Spinal cord (tissue), 10 donors: Measurements from ENCODE around the gene ING5. TPM values are rescaled to one million over a fixed set of nuclear protein-coding genes. Genes with fewer than 3 reads are reported as not detected.

Source experiments
- DNase-seq, 6 donors: peaks; one replicate each; pipeline versions ENCODE4 v3.0.0 to v3.0.0-alpha.2; 2013 to 2015; ENCODE audit warnings: low spot score in 6 of 6, low read depth in 4 of 6
- H3K27ac ChIP-seq: one replicate; pipeline ENCODE4 v1.5.1; 2013; ENCODE audit warnings: low read depth, low read length, control low read depth
- H3K27me3 ChIP-seq: one replicate; pipeline ENCODE4 v1.6.1; 2013; ENCODE audit warnings: low read length; ENCODE audit not compliant: control insufficient read depth, insufficient read depth
- H3K36me3 ChIP-seq: one replicate; pipeline ENCODE4 v1.6.1; 2013; ENCODE audit warnings: low read length; ENCODE audit not compliant: control insufficient read depth, insufficient read depth
- H3K4me1 ChIP-seq: one replicate; pipeline ENCODE4 v1.6.1; 2013; ENCODE audit warnings: low read length; ENCODE audit not compliant: control insufficient read depth, insufficient read depth
- H3K4me3 ChIP-seq: one replicate; pipeline ENCODE4 v1.5.1; 2013; ENCODE audit warnings: low read depth, low read length, control low read depth
- H3K9me3 ChIP-seq: one replicate; pipeline ENCODE4 v1.6.1; 2013; ENCODE audit warnings: low read length; ENCODE audit not compliant: control insufficient read depth, insufficient read depth
- WGBS: methylation state at CpG from one replicate; pipeline ENCODE4 v1.1.5; 2013; ENCODE audit warnings: missing lambda C conversion rate; ENCODE audit not compliant: insufficient coverage; 5-methylcytosine and 5-hydroxymethylcytosine counted together
- polyA plus RNA-seq, 2 donors: library from polyadenylated mRNA; unstranded; fragments of 120-200 nt; gene quantifications; one replicate each; pipeline ENCODE4 v1.2.1, GENCODE V29; 2013; ENCODE audit not compliant: insufficient read length in 2 of 2
- total RNA-seq, 2 donors: library from RNA; depleted of rRNA in 1 of 2; stranded (reverse); fragments of 120-200 nt in 1 of 2; fragments of >200 nt in 1 of 2; gene quantifications; one replicate each; pipeline versions ENCODE4 v1.2.3 to v1.2.4, GENCODE V29; 2013 to 2014
- donor health status: healthy.

Gene ING5
- total and polyA plus RNA-seq, 4 donors: 29.9 to 51.2 (median 35.8) TPM

DNA sequence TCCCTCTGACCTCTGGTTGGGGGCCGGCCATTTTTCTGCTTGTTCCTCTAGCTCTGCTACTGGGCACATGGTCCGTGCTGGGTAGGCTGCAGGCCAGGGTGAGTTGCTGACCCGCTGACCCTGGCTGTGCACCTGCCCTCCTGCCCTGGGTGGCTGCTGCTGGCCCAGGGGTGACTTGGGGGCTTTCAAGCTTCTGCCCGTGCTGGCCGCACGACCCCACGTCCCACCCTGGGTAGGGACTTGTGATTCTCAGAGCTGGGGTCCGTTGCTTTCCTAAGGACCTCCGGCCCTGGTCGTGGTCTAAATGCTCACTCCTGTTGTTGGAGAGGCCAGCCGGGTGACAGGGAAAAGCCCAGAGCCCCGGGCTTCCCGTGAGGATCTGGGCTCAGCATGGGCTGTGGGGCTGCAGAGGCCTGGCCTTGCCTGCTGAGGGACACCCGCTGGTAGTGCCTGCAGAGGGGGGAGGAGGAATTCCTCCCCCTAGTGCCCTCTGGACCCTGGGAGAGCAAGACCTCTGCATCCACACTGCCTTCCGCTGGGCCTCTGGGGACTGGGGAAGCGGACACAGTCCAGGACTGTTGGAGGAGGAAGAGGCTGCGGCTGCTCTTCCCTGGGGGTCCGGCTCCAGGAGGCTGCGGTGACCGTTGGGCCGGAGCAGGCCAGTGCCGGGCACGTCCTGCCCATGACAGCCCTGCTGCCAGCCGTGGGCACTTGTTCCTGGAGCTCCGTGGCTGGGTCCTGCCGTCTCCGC lies 68.5 kb downstream of the ING5 start:
- Histone ChIP-seq H3K27ac (no peak overlapping the region), H3K4me3 (no peak overlapping the region), H3K4me1 (peaks cover 17% of the 10 kb centered on the region), H3K27me3 (no peaks in the 10 kb centered on the region), H3K36me3 (peaks cover 40% of the 10 kb centered on the region), H3K9me3 (no peaks in the 10 kb centered on the region)
- no peak for DNase-seq
- WGBS: 63% methylated on average over 26 of the region's 27 CpGs

DNA sequence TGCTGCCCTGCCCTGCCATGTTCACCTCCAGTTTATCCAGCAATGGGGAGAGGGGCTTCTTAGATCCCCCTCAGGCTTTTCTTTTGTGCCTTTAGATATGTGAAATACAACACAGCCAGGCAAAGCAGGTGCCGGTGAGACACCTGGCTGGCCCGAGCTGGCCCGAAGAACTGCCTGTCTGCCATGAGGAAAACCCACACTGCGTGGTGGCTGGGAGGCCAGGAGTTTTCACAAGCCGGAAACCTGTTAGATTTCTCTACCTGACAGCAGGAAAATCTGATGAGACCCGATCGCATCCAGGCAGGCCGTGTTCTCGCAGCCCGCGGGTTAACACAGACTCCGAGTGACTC lies 69.1 kb downstream of the ING5 start:
- H3K27ac ChIP-seq: no peak overlapping the region
- peaks cover 19% of the 10 kb centered on the region for H3K4me1 ChIP-seq
- no peak overlapping the region for H3K4me3 ChIP-seq
- H3K27me3 ChIP-seq: no peaks in the 10 kb centered on the region
- 94% methylated on average over 12 of the region's 12 CpGs for WGBS
- no peak for DNase-seq
- no peaks in the 10 kb centered on the region for H3K9me3 ChIP-seq
- peaks cover 40% of the 10 kb centered on the region for H3K36me3 ChIP-seq

DNA sequence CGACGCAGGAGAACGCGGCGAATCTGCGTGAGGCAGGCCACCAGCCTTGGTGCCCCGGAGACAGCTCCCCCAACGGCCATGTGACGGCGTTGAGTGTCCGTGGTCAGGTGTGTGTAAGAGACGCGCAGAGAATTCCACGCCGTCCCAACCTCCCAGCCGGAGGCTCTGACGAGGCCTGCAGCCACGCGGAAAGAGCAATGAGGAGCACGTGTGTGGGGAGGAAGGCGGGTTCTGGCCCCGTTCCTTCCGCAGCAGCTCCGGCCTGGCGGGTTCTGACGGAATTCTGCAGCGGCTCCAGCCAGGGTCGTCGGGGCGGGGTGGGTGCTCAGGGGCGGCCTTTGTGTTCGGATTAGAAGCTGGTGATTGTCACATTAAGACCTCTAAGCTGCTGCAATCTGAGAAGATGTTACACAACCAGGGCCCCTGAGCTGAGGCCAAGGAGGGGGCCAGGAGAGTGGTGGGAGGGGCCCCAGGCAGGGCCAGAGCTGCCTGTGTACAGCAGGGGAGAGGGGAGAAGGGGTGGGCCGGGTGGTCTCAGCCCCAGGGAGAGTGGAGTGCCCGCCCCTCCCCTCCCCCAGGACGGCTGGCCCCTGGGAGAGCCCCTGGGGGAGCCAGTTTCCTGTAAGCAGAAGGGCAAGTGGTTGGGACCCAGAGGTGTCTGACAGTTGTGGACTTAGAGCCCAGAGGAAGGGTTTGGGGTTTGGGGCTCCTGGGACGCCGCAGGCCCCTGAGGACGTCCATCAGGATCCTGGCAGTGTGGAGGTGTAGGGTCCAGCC lies 69.6 kb downstream of the ING5 start:
- peaks cover 40% of the 10 kb centered on the region for H3K36me3 ChIP-seq
- no peak overlapping the region for H3K27ac ChIP-seq
- H3K4me1 ChIP-seq: peaks cover 20% of the 10 kb centered on the region
- no peak overlapping the region for H3K4me3 ChIP-seq
- H3K27me3 ChIP-seq: no peaks in the 10 kb centered on the region
- WGBS: 70% methylated on average over 35 of the region's 38 CpGs
- H3K9me3 ChIP-seq: no peaks in the 10 kb centered on the region
- no peak for DNase-seq

DNA sequence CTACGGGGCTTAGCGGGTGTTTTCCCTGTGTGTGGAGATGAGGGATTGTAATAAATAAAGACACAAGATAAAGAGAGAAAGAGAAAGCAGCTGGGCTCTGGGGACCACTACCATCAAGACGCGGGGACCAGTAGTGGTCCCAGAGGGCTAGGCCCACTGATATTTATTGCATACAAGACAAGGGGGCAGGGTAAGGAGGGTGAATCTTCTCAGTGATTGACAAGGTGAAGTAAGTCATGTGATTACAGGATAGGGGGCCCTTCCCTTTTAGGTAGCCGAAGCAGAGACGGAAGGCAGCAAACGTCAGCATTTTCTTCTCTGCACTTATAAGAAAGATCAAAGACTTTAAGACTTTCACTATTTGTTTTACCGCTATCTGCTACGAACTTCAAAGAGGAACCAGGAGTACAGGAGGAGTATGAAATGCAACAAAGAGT lies 70.2 kb downstream of the ING5 start:
- 74% methylated on average over 4 of the region's 9 CpGs for WGBS
- H3K4me3 ChIP-seq: no peak overlapping the region
- DNase-seq: peak in 1 of 6 donors; percentile 11
- no peaks in the 10 kb centered on the region for H3K9me3 ChIP-seq
- H3K27ac ChIP-seq: no peak overlapping the region
- H3K27me3 ChIP-seq: no peaks in the 10 kb centered on the region
- peaks cover 20% of the 10 kb centered on the region for H3K4me1 ChIP-seq
- peaks cover 40% of the 10 kb centered on the region for H3K36me3 ChIP-seq

DNA sequence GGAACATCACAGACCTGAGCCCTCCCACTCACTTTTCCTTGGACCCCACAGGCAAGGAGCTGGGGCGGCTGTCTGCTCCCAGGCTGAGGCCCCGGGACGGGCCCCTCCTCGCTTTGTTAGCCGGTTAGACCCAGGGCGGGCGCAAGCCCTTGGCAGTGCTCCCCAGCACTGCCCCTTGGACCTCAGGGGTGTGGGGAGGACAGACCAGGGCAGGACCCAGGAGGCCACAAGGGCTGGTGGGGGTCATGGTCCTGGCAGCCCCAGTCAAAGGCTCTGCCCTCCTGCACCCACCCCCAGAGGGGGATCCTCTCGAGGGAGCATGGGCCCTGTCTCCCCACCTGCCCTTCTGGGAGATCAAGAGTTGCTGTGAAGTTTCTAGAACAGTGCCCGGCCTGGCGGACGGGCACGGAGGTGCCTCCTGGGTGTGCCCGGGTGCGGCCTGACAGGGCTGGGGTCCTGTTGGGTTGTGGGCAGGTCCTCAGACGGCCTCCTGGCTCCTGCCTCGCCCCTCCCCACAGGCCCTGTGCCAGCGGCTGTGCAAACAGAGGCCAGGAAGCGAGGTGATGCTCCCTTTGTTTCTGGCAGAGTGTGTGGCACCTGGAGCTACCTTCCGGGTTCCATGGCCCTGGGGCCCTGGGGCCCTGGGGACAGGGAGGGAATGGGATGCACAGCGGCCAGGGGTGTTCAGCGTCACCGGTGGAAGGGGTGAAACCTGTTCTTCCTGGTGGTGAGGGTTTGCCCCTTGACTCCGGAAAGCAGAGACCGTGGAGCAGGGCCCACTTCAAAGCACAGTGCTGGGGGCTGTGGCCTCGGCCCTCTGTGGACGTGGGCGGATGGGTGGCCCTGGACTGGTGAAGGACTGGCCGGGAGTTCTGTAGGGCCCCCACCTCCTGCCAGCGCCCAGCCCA lies 71.9 kb downstream of the ING5 start:
- Histone ChIP-seq H3K27me3 (no peaks in the 10 kb centered on the region), H3K9me3 (no peaks in the 10 kb centered on the region), H3K4me3 (no peak overlapping the region), H3K27ac (no peak overlapping the region), H3K36me3 (peaks cover 25% of the 10 kb centered on the region), H3K4me1 (peaks cover 20% of the 10 kb centered on the region)
- WGBS: 86% methylated on average over 29 of the region's 29 CpGs
- DNase-seq: peak in 1 of 6 donors; percentile 0

DNA sequence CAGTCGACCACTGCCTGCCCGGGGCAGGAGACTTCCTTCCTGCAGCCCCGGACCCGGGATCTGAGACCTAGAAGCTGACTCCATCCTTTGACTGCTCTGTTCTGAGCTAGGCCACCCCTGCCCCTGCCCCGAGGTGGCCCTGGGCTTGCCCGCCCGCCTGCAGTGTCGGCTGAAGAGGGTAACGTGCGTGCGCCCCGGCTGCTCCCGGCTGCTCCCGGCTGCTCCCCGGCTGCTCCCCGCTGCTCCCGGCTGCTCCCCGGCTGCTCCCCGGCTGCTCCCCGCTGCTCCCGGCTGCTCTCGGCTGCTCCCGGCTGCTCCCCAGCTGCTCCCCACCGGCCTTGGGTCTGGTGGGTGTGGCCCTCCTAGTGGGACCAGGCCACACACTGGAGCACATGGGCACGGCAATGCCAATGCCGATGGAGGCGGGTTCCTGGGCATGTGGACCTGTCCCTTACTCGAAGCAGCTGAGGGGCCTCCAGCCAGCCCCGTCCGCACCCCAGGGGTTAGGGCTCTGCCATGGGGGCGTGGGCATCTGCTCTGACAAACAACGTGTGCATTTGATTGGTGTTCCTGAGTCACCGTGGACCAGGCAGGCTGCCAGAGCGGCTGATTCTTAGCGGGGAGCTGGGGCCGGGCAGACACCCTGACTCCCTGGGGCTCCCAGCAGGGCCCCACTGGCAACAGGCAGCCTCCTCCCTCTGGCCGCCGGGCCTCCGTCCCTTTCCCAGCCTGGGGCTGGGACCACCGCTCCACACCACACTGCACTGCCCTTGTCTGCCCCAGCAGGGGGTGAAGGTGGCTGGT lies 72.8 kb downstream of the ING5 start:
- 65% methylated on average over 34 of the region's 40 CpGs for WGBS
- H3K36me3 ChIP-seq: peaks cover 20% of the 10 kb centered on the region
- H3K4me3 ChIP-seq: no peak overlapping the region
- no peaks in the 10 kb centered on the region for H3K27me3 ChIP-seq
- H3K4me1 ChIP-seq: peaks cover 20% of the 10 kb centered on the region
- H3K9me3 ChIP-seq: no peaks in the 10 kb centered on the region
- H3K27ac ChIP-seq: no peak overlapping the region
- peak in 1 of 6 donors; percentile 0 for DNase-seq

DNA sequence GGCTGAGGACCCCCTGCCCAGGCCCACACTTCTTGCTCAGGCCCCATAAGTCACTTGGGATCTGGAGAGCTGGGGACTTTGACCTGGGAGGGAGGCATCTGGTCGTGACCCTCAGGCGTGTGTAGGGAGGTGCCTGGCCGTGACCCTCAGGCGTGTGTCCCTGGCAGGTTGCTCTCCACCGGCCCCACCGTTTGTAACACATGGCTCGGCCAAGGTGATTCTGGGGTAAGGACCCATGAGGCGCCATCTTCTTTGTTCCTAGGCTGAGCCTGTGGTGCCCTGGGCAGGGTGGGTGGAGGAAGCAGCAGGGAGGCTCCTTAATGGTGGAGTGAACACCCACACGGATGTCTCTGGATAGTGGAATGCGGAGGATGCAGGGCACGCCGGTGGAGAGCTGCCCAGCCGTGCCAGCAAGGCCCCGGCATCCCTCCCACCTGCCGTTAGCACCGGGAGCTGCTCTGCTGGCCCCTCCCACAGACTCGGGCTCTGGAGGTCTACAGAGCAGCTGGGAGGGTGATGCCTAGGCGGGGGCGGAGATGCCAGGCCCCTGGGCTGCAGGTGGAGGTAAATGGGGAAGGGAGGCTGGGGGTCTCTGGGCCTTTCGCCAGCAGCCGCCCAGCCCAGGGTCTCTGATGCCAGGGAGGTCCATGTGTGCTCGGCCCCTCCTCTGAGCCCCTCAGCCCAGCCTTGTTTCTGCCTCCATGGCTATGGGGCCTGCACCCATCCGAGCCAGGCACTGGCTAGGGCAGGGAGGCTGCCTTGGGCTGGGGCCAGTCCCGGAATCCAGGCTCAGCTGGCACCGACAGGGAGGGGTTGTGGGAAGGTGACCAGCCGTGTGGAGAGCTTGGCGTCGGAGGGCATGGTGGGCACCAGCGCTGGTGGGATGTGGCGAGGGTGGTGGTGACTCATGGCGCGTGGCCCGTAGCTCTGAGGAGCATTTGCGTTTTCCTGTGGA lies 73.7 kb downstream of the ING5 start:
- Histone ChIP-seq H3K4me1 (peaks cover 20% of the 10 kb centered on the region), H3K9me3 (no peaks in the 10 kb centered on the region), H3K27me3 (no peaks in the 10 kb centered on the region), H3K36me3 (peaks cover 12% of the 10 kb centered on the region), H3K27ac (no peak overlapping the region), H3K4me3 (no peak overlapping the region)
- DNase-seq: peak in 1 of 6 donors; percentile 1
- WGBS: 81% methylated on average over 28 of the region's 34 CpGs

DNA sequence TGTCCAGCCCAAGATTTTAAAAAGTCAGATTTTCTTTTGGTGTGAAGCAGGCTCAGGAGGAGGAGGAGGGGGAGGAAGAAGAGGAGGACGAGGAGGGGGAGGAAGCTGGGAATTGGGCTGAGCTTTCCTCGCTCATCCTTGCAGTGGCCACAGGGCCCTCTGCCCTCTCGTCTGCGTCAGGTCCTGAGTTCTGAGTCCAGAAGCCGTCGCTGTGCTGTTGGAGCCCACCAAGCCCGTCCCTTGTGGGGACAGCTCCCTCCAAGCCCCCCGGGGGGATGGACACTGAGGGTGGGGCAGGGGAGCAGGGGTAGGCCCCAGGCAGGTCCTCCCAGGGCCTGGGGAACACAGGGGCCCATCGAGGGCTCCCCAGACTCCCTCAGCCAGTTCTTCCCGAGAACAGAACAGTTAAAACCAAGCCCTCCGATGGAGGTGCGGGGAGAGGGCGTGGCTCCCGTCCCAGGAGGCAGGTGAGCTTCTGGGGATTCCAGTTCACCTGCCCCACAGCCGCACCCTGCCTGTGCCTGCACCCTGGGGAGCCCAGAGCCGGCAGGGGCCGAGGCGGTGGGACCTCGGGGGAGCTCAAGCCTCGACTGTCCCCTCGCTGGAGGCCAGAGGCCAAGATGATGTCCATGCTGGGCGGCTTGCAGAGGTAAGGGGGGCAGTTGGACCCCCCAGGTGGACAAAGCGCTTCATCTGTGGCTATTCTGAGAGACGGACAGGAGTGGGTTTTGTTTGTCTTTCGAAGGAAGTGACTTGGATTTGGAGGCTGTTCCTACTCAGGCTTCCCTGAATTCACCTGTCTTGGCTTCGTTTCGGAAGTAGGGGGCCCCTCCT lies 74.7 kb downstream of the ING5 start, which contains the start of gene GAL3ST2:
TSS of gene GAL3ST2 (plus strand) at position 487 of the 834 bp plus-strand sequence. CDS start at position 621, 134 bp downstream.
- Histone ChIP-seq H3K9me3 (no peaks in the 10 kb centered on the region), H3K27me3 (no peaks in the 10 kb centered on the region), H3K4me1 (peaks cover 14% of the 10 kb centered on the region), H3K36me3 (peaks cover 3% of the 10 kb centered on the region), H3K27ac (no peak within 1 kb of the TSS), H3K4me3 (no peak within 1 kb of the TSS)
- WGBS: 83% methylated on average over 27 of the region's 27 CpGs
- DNase-seq: no peak
